ENCODE measurements around the gene DENND1A.

DENND1A gene

GRCh38 chr9:123361731-123362510 lies 568.0 kb downstream of the DENND1A start:
- DNase-seq (ENCODE audit: low read depth in 3 of 3, low spot score in 1 of 3): no peak

- no peak for DNase-seq (ENCODE audit: low read depth in 3 of 3, low spot score in 1 of 3)
These were observed 568.7 kb downstream of the DENND1A start for GRCh38 chr9:123361086-123361730.

GRCh38 chr9:123360161-123361085 lies 569.5 kb downstream of the DENND1A start:
- DNase-seq (ENCODE audit: low read depth in 3 of 3, low spot score in 1 of 3): no peak

GRCh38 chr9:123359546-123359945 lies 570.4 kb downstream of the DENND1A start:
- no peak for DNase-seq (ENCODE audit: low read depth in 3 of 3, low spot score in 1 of 3)

- no peak for DNase-seq (ENCODE audit: low read depth in 3 of 3, low spot score in 1 of 3)
These were observed 570.8 kb downstream of the DENND1A start for GRCh38 chr9:123359106-123359505.

- no peak for DNase-seq (ENCODE audit: low read depth in 3 of 3, low spot score in 1 of 3)
These were observed 571.6 kb downstream of the DENND1A start for GRCh38 chr9:123358181-123358905.

GRCh38 chr9:123357743-123358059 lies 572.2 kb downstream of the DENND1A start:
- no peak for DNase-seq (ENCODE audit: low read depth in 3 of 3, low spot score in 1 of 3)

GRCh38 chr9:123356851-123357742 lies 572.8 kb downstream of the DENND1A start:
- DNase-seq (ENCODE audit: low read depth in 3 of 3, low spot score in 1 of 3): no peak

- DNase-seq (ENCODE audit: low read depth in 3 of 3, low spot score in 1 of 3): no peak
These were observed 574.0 kb downstream of the DENND1A start, which contains the start of gene CRB2 for GRCh38 chr9:123355761-123356431. TSS of gene CRB2 (plus strand) at chr9:123356197. CDS start at chr9:123356261, 64 bp downstream.

- DNase-seq (ENCODE audit: low read depth in 3 of 3, low spot score in 1 of 3): no peak
These were observed 575.0 kb downstream of the DENND1A start for GRCh38 chr9:123354806-123355508.

GRCh38 chr9:123353984-123354591 lies 575.8 kb downstream of the DENND1A start:
- DNase-seq (ENCODE audit: low read depth in 3 of 3, low spot score in 1 of 3): peak in 1 of 3 donors; percentile 46

GRCh38 chr9:123353041-123353440 lies 576.9 kb downstream of the DENND1A start:
- no peak for DNase-seq (ENCODE audit: low read depth in 3 of 3, low spot score in 1 of 3)

GRCh38 chr9:123350590-123351310 lies 579.2 kb downstream of the DENND1A start:
- no peak for DNase-seq (ENCODE audit: low read depth in 3 of 3, low spot score in 1 of 3)

GRCh38 chr9:123349691-123350480 lies 580.0 kb downstream of the DENND1A start:
- DNase-seq (ENCODE audit: low read depth in 3 of 3, low spot score in 1 of 3): peak; percentile 23 to 56 (median 39)

- DNase-seq (ENCODE audit: low read depth in 3 of 3, low spot score in 1 of 3): no peak
These were observed 580.9 kb downstream of the DENND1A start for GRCh38 chr9:123349033-123349432.

- DNase-seq (ENCODE audit: low read depth in 3 of 3, low spot score in 1 of 3): no peak
These were observed 581.5 kb downstream of the DENND1A start for GRCh38 chr9:123348317-123348992.
